ENCODE data around the gene ZNF622.
"Not testable (repeated sequence)": the region's sequence is repeated elsewhere in the genome, so short reads cannot be mapped to it uniquely, and the experiment has no call there.

ZNF622 gene

GRCh38 chr5:16453609-16454008, 12.0 kb downstream of the ZNF622 start:
- in situ Hi-C loops (cut with HindIII; ENCODE audit: low sequenced_read_pairs): no loop called here
- peak; percentile 1 for TF ChIP-seq CTCF (IDR thresholded peaks at IDR 0.05; ENCODE audit: low read depth, low read length)
- no peak overlapping the region for H3K4me3 ChIP-seq (ENCODE audit: low read depth, low read length)
- no peak for DNase-seq (ENCODE audit: low read depth, low spot score)

- DNase-seq (ENCODE audit: low read depth, low spot score): no peak
- TF ChIP-seq CTCF (IDR thresholded peaks at IDR 0.05; ENCODE audit: low read depth, low read length): no peak
- in situ Hi-C loops (cut with HindIII; ENCODE audit: low sequenced_read_pairs): no loop called here
- H3K4me3 ChIP-seq (ENCODE audit: low read depth, low read length): no peak overlapping the region
Measured at GRCh38 chr5:16450163-16450562, 15.4 kb downstream of the ZNF622 start.

- no peak for DNase-seq (ENCODE audit: low read depth, low spot score)
- in situ Hi-C loops (cut with HindIII; ENCODE audit: low sequenced_read_pairs): no loop called here
- no peak for TF ChIP-seq CTCF (IDR thresholded peaks at IDR 0.05; ENCODE audit: low read depth, low read length)
- H3K4me3 ChIP-seq (ENCODE audit: low read depth, low read length): no peak overlapping the region
Measured at GRCh38 chr5:16446993-16447392, 18.6 kb downstream of the ZNF622 start.

- no peak overlapping the region for H3K4me3 ChIP-seq (ENCODE audit: low read depth, low read length)
- TF ChIP-seq CTCF (IDR thresholded peaks at IDR 0.05; ENCODE audit: low read depth, low read length): no peak
- no peak for DNase-seq (ENCODE audit: low read depth, low spot score)
- in situ Hi-C loops (cut with HindIII; ENCODE audit: low sequenced_read_pairs): no loop called here
Measured at GRCh38 chr5:16437977-16438376, 27.6 kb downstream of the ZNF622 start.

GRCh38 chr5:16436065-16436682, 29.4 kb downstream of the ZNF622 start:
- in situ Hi-C loops (cut with HindIII; ENCODE audit: low sequenced_read_pairs); DNase-seq (ENCODE audit: low read depth, low spot score); H3K4me3 ChIP-seq (ENCODE audit: low read depth, low read length): not testable (repeated sequence)

GRCh38 chr5:16431490-16431889, 34.1 kb downstream of the ZNF622 start:
- in situ Hi-C loops (cut with HindIII; ENCODE audit: low sequenced_read_pairs): no loop called here
- no peak for DNase-seq (ENCODE audit: low read depth, low spot score)
- TF ChIP-seq CTCF (IDR thresholded peaks at IDR 0.05; ENCODE audit: low read depth, low read length): no peak
- no peak overlapping the region for H3K4me3 ChIP-seq (ENCODE audit: low read depth, low read length)

- DNase-seq (ENCODE audit: low read depth, low spot score): no peak
- no peak overlapping the region for H3K4me3 ChIP-seq (ENCODE audit: low read depth, low read length)
- in situ Hi-C loops (cut with HindIII; ENCODE audit: low sequenced_read_pairs): no loop called here
- TF ChIP-seq CTCF (IDR thresholded peaks at IDR 0.05; ENCODE audit: low read depth, low read length): no peak
Measured at GRCh38 chr5:16430349-16431089, 35.1 kb downstream of the ZNF622 start.

Data from astrocyte of the spinal cord (primary cell).